Measurements from ENCODE around the gene ENTR1.

The ENTR1 gene

DNA sequence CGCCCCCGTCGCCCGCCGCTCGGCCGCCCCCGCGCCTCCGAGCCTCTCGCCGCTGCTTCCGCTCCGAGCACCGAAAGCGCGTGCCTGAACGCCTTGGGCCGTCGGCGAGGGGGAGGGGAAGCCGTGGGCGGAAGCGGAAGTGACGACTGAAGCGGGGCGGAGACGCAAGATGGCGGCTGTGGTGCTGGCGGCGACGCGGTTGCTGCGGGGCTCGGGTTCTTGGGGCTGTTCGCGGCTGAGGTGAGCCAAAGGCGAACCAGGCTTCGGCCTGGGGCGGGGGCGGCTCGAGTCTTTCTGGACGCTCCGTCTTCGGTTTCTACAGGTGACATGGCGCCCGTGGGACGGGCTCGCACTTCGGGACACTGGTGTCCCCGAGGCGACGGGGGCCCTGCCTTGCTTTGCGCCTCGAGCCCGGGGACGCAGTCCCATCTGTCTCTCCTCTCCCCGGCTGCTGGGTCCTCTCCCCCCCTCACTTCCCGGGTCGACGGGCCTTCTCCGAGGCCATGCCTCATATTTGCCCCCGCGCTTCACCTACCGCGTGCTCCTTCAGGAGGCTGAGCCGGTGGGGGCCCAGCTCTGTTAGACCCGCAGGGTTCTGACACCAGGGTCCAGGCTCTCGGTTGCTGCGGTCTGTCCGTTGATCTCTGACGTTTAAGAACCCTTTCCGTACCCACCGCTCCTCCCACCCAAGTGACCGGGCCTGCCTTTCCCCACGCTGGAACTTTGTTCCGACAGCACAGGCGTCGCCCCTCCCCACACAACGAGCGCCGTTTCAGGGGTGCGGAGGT lies at the start of gene ENTR1, which contains the start of gene PMPCA:
ENTR1 (minus strand) TSS at position 115 of the 788 bp plus-strand sequence. CDS start 217 bp downstream, outside the sequence.
PMPCA (plus strand) TSS at position 159 of the 788 bp plus-strand sequence; CDS start at position 170, 11 bp downstream.
- H3K4me1 ChIP-seq (ENCODE audit: control insufficient read depth, insufficient read depth, low read length): peaks cover 25% of the 10 kb centered on the region
- H3K36me3 ChIP-seq (ENCODE audit: control insufficient read depth in 2 of 2, insufficient read depth in 2 of 2, low read length in 2 of 2): peaks cover 34 to 36% of the 10 kb centered on the region in 2 donors
- H3K4me3 ChIP-seq (ENCODE audit: low read length in 2 of 2): peak within 1 kb of the TSS; percentile 78 to 92
- no peaks in the 10 kb centered on the region for H3K9me3 ChIP-seq (ENCODE audit: control insufficient read depth in 2 of 2, low read length in 2 of 2)
- H3K9ac ChIP-seq (ENCODE audit: low read length in 2 of 2): peak within 1 kb of the TSS; percentile 74 to 91
- no peaks in the 10 kb centered on the region for H3K27me3 ChIP-seq (ENCODE audit: control insufficient read depth in 1 of 2, insufficient read depth in 2 of 2, low read length in 2 of 2)
- H3K27ac ChIP-seq (ENCODE audit: low read length): peak within 1 kb of the TSS; percentile 71

DNA sequence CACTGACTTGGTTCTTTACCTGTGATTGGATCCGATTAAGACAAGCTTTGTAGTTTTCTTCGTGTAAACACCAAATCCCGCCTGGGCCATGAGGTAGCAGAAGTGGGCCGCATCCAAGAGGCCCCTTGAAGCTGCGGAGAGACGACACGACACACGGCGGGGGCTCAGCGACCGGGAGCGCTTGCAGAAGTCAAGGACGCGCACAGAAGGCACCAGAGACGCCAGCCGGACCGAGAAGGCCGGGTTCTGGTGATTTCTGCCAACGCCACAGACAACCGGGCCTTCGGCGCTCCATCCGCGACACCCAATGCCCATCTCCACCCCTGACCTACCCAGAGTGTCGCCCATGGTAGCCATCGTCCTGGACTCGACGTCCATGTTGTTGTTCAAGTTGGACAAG lies 49.0 kb upstream of the ENTR1 start:
- Histone ChIP-seq H3K9ac (ENCODE audit: low read length in 2 of 2) (no peak overlapping the region), H3K9me3 (ENCODE audit: control insufficient read depth in 2 of 2, low read length in 2 of 2) (no peaks in the 10 kb centered on the region), H3K4me3 (ENCODE audit: low read length in 2 of 2) (no peak overlapping the region), H3K36me3 (ENCODE audit: control insufficient read depth in 2 of 2, insufficient read depth in 2 of 2, low read length in 2 of 2) (peaks cover 68 to 79% of the 10 kb centered on the region in 2 donors), H3K27me3 (ENCODE audit: control insufficient read depth in 1 of 2, insufficient read depth in 2 of 2, low read length in 2 of 2) (no peaks in the 10 kb centered on the region), H3K27ac (ENCODE audit: low read length) (no peak overlapping the region), H3K4me1 (ENCODE audit: control insufficient read depth, insufficient read depth, low read length) (no peaks in the 10 kb centered on the region)

DNA sequence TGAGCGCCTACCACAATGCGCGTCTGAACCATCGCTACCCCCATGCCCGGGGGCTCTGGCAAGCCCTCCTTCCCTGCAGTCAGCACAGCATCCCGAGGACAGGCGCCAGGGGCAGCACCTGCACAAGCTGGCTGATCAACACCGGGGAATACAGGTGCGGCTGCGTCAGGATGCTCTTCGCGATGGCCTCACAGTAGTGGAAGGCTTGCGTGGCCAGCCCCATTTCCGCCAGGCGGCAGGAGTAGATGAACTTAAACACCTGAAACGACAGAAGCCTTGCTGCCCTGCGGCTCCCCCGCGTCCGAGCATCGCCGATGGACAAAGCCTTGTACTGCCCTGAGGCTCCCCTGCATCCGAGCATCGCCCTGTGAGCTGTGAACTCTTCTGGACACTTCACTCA lies 46.9 kb upstream of the ENTR1 start:
- no peaks in the 10 kb centered on the region for H3K9me3 ChIP-seq (ENCODE audit: control insufficient read depth in 2 of 2, low read length in 2 of 2)
- H3K27ac ChIP-seq (ENCODE audit: low read length): no peak overlapping the region
- no peaks in the 10 kb centered on the region for H3K27me3 ChIP-seq (ENCODE audit: control insufficient read depth in 1 of 2, insufficient read depth in 2 of 2, low read length in 2 of 2)
- H3K4me3 ChIP-seq (ENCODE audit: low read length in 2 of 2): no peak overlapping the region
- no peak overlapping the region for H3K9ac ChIP-seq (ENCODE audit: low read length in 2 of 2)
- peaks cover 65 to 69% of the 10 kb centered on the region in 2 donors for H3K36me3 ChIP-seq (ENCODE audit: control insufficient read depth in 2 of 2, insufficient read depth in 2 of 2, low read length in 2 of 2)
- no peaks in the 10 kb centered on the region for H3K4me1 ChIP-seq (ENCODE audit: control insufficient read depth, insufficient read depth, low read length)

DNA sequence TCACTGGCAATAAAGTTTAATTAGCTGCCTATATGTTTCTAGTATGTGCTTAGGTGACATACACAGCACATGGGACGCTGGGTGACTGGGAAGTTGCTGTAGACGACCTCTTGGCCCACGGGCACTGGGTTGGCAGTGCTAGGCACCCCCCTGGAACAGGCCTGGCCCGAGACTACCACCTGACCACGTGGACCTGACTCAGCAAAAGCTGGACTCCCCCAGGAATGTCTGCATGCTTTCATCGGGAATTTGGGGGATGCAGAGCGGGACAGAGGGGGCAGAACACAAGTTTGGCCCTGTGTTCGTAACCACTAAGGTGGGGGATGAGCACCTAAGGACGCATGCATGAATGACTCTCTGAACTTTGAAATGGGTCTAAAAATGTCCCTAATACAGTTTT lies 45.8 kb upstream of the ENTR1 start:
- Histone ChIP-seq H3K27ac (ENCODE audit: low read length) (no peak overlapping the region), H3K4me1 (ENCODE audit: control insufficient read depth, insufficient read depth, low read length) (no peaks in the 10 kb centered on the region), H3K36me3 (ENCODE audit: control insufficient read depth in 2 of 2, insufficient read depth in 2 of 2, low read length in 2 of 2) (peaks cover 61 to 66% of the 10 kb centered on the region in 2 donors), H3K4me3 (ENCODE audit: low read length in 2 of 2) (no peak overlapping the region), H3K9ac (ENCODE audit: low read length in 2 of 2) (no peak overlapping the region), H3K9me3 (ENCODE audit: control insufficient read depth in 2 of 2, low read length in 2 of 2) (no peaks in the 10 kb centered on the region), H3K27me3 (ENCODE audit: control insufficient read depth in 1 of 2, insufficient read depth in 2 of 2, low read length in 2 of 2) (no peaks in the 10 kb centered on the region)

DNA sequence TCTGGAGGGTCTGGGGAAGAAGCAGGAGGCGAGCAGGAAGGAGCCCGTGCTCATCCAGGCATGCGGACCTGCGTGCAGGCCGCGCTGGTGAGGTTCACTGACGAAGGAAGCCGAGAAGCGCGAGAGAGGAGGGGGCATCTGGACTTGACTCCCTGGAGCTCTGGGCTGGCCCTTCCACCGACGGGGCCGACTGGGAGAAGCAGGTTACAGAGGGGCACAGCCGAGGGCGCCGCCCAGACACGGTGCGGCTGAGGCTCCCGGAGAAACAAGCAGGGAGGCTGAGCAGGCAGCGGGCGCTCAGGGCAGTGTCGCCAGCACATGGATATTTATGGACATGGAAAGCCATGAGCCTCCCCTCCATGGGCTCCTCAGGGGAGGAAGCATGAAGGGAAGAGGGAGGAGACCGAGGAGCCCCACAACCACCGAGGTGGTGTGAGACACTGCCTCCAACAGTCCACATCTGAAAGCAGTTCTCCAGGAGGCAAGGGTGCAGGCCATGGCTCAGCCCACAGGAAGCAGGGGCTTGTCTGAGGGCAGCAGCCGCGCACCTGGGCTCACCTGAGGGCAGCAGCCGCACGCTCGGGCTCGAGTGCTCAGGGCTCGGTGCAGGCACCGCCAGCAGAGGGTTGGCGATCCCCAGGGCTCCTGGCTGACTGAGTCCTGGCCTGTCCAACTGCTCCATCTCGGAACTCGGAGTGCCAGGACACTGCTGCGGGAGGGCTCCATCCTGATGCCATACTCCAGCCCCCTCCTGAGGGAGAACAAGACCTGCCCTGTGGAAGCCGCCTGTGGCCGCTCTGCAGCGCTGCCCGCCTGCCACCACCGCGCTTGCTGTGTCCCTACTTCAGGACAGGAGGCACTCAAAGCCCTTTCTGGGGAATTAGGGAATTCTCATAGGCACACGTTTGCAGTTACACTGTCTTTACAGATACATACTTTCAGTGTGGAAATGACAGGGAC lies 44.9 kb upstream of the ENTR1 start:
- Histone ChIP-seq H3K27ac (ENCODE audit: low read length) (no peak overlapping the region), H3K36me3 (ENCODE audit: control insufficient read depth in 2 of 2, insufficient read depth in 2 of 2, low read length in 2 of 2) (peaks cover 66 to 67% of the 10 kb centered on the region in 2 donors), H3K4me1 (ENCODE audit: control insufficient read depth, insufficient read depth, low read length) (no peaks in the 10 kb centered on the region), H3K27me3 (ENCODE audit: control insufficient read depth in 1 of 2, insufficient read depth in 2 of 2, low read length in 2 of 2) (no peaks in the 10 kb centered on the region), H3K9me3 (ENCODE audit: control insufficient read depth in 2 of 2, low read length in 2 of 2) (no peaks in the 10 kb centered on the region), H3K4me3 (ENCODE audit: low read length in 2 of 2) (no peak overlapping the region), H3K9ac (ENCODE audit: low read length in 2 of 2) (no peak overlapping the region)

DNA sequence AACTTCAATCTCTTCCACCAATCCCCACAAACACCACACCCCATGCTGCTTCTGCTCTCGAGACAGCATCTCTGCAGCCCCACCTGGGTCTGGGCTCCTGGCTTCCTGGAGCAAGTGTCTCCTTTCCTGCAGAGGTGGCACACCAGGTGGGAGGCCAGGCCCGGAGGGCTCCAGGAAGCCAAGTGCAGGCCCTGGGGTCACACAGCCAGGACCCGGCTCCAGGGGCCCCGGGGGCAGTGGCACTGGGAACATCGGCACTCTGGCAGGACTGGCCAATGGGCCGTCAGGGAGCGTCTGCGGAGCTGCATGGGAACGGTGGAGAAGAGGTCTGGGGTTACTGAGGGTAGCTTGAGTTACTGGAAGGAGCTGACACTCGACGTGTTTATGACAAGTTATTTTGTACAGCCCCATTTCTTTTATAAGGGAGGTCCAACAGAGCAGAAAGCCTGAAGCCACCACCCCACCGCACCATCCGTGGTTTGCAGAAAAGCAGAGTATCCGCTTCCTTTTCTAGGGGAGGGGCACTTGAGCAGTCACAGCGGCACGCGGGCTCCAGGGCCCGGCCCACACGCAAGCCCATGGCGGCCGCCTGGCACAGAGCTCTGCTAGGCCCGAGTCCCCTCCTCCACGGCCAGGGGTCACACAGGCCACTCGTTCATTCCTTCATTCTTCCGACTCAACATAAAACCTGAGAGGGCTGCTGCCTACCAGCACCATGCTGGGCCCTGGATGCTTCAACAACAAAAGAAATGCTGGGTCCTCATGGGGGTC lies 43.8 kb upstream of the ENTR1 start:
- H3K27me3 ChIP-seq (ENCODE audit: control insufficient read depth in 1 of 2, insufficient read depth in 2 of 2, low read length in 2 of 2): no peaks in the 10 kb centered on the region
- H3K36me3 ChIP-seq (ENCODE audit: control insufficient read depth in 2 of 2, insufficient read depth in 2 of 2, low read length in 2 of 2): peaks cover 64 to 67% of the 10 kb centered on the region in 2 donors
- H3K9me3 ChIP-seq (ENCODE audit: control insufficient read depth in 2 of 2, low read length in 2 of 2): no peaks in the 10 kb centered on the region
- H3K9ac ChIP-seq (ENCODE audit: low read length in 2 of 2): no peak overlapping the region
- no peak overlapping the region for H3K4me3 ChIP-seq (ENCODE audit: low read length in 2 of 2)
- no peaks in the 10 kb centered on the region for H3K4me1 ChIP-seq (ENCODE audit: control insufficient read depth, insufficient read depth, low read length)
- H3K27ac ChIP-seq (ENCODE audit: low read length): no peak overlapping the region

- Histone ChIP-seq H3K9me3 (ENCODE audit: control insufficient read depth in 2 of 2, low read length in 2 of 2) (no peaks in the 10 kb centered on the region), H3K9ac (ENCODE audit: low read length in 2 of 2) (no peak overlapping the region), H3K27me3 (ENCODE audit: control insufficient read depth in 1 of 2, insufficient read depth in 2 of 2, low read length in 2 of 2) (no peaks in the 10 kb centered on the region), H3K27ac (ENCODE audit: low read length) (no peak overlapping the region), H3K36me3 (ENCODE audit: control insufficient read depth in 2 of 2, insufficient read depth in 2 of 2, low read length in 2 of 2) (peaks cover 65 to 66% of the 10 kb centered on the region in 2 donors), H3K4me3 (ENCODE audit: low read length in 2 of 2) (no peak overlapping the region), H3K4me1 (ENCODE audit: control insufficient read depth, insufficient read depth, low read length) (no peaks in the 10 kb centered on the region)
These were observed 42.9 kb upstream of the ENTR1 start for GRCh38 chr9:136453326-136453725.

- H3K4me3 ChIP-seq (ENCODE audit: low read length in 2 of 2): no peak overlapping the region
- no peaks in the 10 kb centered on the region for H3K9me3 ChIP-seq (ENCODE audit: control insufficient read depth in 2 of 2, low read length in 2 of 2)
- H3K27ac ChIP-seq (ENCODE audit: low read length): no peak overlapping the region
- H3K27me3 ChIP-seq (ENCODE audit: control insufficient read depth in 1 of 2, insufficient read depth in 2 of 2, low read length in 2 of 2): no peaks in the 10 kb centered on the region
- H3K4me1 ChIP-seq (ENCODE audit: control insufficient read depth, insufficient read depth, low read length): no peaks in the 10 kb centered on the region
- no peak overlapping the region for H3K9ac ChIP-seq (ENCODE audit: low read length in 2 of 2)
- peaks cover 70 to 71% of the 10 kb centered on the region in 2 donors for H3K36me3 ChIP-seq (ENCODE audit: control insufficient read depth in 2 of 2, insufficient read depth in 2 of 2, low read length in 2 of 2)
These were observed 40.9 kb upstream of the ENTR1 start for GRCh38 chr9:136451221-136451877.

DNA sequence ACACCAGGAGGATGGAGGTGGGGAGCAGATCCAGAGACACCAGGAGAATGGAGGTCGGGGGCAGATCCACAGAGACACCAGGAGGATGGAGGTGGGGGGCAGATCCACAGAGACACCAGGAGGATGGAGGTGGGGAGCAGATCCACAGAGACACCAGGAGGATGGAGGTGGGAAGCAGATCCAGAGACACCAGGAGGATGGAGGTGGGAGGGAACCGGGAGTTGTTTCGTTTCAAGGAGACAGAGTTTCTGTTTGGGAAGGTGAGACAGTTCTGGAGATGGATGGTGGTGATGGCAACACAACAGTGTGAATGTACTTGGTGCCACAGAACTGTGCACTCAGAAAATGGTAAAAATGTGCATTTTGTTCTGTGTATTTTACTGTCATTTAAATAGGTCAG lies 38.2 kb upstream of the ENTR1 start:
- H3K36me3 ChIP-seq (ENCODE audit: control insufficient read depth in 2 of 2, insufficient read depth in 2 of 2, low read length in 2 of 2): peaks cover 67 to 68% of the 10 kb centered on the region in 2 donors
- H3K4me1 ChIP-seq (ENCODE audit: control insufficient read depth, insufficient read depth, low read length): no peaks in the 10 kb centered on the region
- no peaks in the 10 kb centered on the region for H3K27me3 ChIP-seq (ENCODE audit: control insufficient read depth in 1 of 2, insufficient read depth in 2 of 2, low read length in 2 of 2)
- H3K9me3 ChIP-seq (ENCODE audit: control insufficient read depth in 2 of 2, low read length in 2 of 2): no peaks in the 10 kb centered on the region
- no peak overlapping the region for H3K4me3 ChIP-seq (ENCODE audit: low read length in 2 of 2)
- no peak overlapping the region for H3K27ac ChIP-seq (ENCODE audit: low read length)
- no peak overlapping the region for H3K9ac ChIP-seq (ENCODE audit: low read length in 2 of 2)
